Loucy (cell line): ENCODE results near the gene CAMK2D.

Experiments
- H2AFZ ChIP-seq: fragments of 200-600 bp; sonication (generic); 2 replicates; pipeline ENCODE4 v1.6.0; 2016; ENCODE audit warnings: antibody characterized with exemption, mild to moderate bottlenecking, low read length, moderate library complexity
- H3F3A ChIP-seq: fragments of 200-600 bp; 2 replicates; pipeline ENCODE4 v1.6.0; 2016; ENCODE audit warnings: antibody characterized with exemption, low read depth, mild to moderate bottlenecking
- H3K27me3 ChIP-seq: fragments of 200-600 bp; sonication (generic); 2 replicates; pipeline ENCODE4 v1.6.1; 2014; ENCODE audit warnings: low read length, mild to moderate bottlenecking; ENCODE audit not compliant: insufficient read depth, poor library complexity, severe bottlenecking
- H3K36me3 ChIP-seq: fragments of 200-600 bp; sonication (generic); 2 replicates; pipeline ENCODE4 v1.6.1; 2016; ENCODE audit warnings: low read length; ENCODE audit not compliant: insufficient read depth
- H3K4me1 ChIP-seq: fragments of 200-600 bp; sonication (generic); 2 replicates; pipeline ENCODE4 v1.5.1; 2014; ENCODE audit warnings: low read length, mild to moderate bottlenecking; ENCODE audit not compliant: insufficient read depth, poor library complexity, severe bottlenecking
- H3K4me2 ChIP-seq: fragments of 200-600 bp; sonication (generic); 2 replicates; pipeline ENCODE4 v1.6.0; 2014; ENCODE audit warnings: antibody characterized with exemption, low read length, low read depth, mild to moderate bottlenecking; ENCODE audit not compliant: poor library complexity, severe bottlenecking
- H3K4me3 ChIP-seq: fragments of 200-600 bp; sonication (generic); 2 replicates; pipeline ENCODE4 v1.5.1; 2014; ENCODE audit warnings: low read length, mild to moderate bottlenecking, mixed read lengths; ENCODE audit not compliant: poor library complexity, severe bottlenecking
- H3K79me2 ChIP-seq: fragments of 200-600 bp; sonication (generic); 2 replicates; pipeline ENCODE4 v1.6.1; 2014; ENCODE audit warnings: low read length; ENCODE audit not compliant: insufficient read depth
- H3K9ac ChIP-seq: fragments of 200-600 bp; sonication (generic); 2 replicates; pipeline ENCODE4 v1.6.0; 2014; ENCODE audit warnings: mild to moderate bottlenecking, low read depth, low read length, moderate library complexity; ENCODE audit not compliant: poor library complexity, severe bottlenecking
- H3K9me2 ChIP-seq: fragments of 200-600 bp; sonication (generic); replicated peaks from 2 replicates; pipeline ENCODE4 v1.6.1; 2016; ENCODE audit warnings: low read depth, low read length, mixed read lengths
- H3K9me3 ChIP-seq: fragments of 200-600 bp; sonication (generic); 2 replicates; pipeline ENCODE4 v1.6.1; 2014; ENCODE audit warnings: mild to moderate bottlenecking, antibody characterized with exemption, low read length, low read depth; ENCODE audit not compliant: insufficient read depth
- H4K20me1 ChIP-seq: fragments of 200-600 bp; sonication (generic); 2 replicates; pipeline ENCODE4 v1.6.0; 2014; ENCODE audit warnings: antibody characterized with exemption, low read length, mild to moderate bottlenecking; ENCODE audit not compliant: insufficient read depth, poor library complexity, severe bottlenecking
- EZH2phosphoT487 ChIP-seq: fragments of 200-600 bp; IDR thresholded peaks from 2 replicates; pipeline ENCODE4 v1.6.1; 2018; ENCODE audit warnings: antibody characterized with exemption, mild to moderate bottlenecking, moderate library complexity, borderline replicate concordance
- TF ChIP-seq, protein P1 (sequence below): fragments of 200-600 bp; sonication (generic); conservative IDR thresholded peaks from 2 replicates; pipeline ENCODE4 v1.5.1; 2014; ENCODE audit warnings: mild to moderate bottlenecking, antibody characterized with exemption, low read length

The CAMK2D gene

DNA sequence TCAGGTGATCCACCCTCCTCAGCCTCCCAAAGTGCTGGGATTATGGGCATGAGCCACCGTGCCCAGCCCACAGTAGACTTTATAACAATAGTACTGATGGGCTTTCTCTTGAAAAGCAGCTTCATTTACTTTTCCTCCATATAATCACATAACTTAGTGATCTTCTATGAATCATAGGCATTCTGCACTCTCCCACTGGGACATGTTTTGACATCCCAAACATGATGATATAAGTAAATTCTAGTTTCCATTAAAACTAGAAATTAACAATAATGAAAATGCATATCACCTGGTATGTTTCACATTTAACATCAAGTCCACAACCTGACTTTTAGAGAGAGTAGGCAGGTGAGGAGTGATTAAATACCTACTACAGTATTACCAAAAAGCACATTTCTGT lies 96.5 kb downstream of the CAMK2D start:
- no peak overlapping the region for H3K9ac ChIP-seq
- peaks cover 2% of the 10 kb centered on the region for H3K4me1 ChIP-seq
- TF ChIP-seq EZH2phosphoT487 = no peak
- TF ChIP-seq, protein P1, sequence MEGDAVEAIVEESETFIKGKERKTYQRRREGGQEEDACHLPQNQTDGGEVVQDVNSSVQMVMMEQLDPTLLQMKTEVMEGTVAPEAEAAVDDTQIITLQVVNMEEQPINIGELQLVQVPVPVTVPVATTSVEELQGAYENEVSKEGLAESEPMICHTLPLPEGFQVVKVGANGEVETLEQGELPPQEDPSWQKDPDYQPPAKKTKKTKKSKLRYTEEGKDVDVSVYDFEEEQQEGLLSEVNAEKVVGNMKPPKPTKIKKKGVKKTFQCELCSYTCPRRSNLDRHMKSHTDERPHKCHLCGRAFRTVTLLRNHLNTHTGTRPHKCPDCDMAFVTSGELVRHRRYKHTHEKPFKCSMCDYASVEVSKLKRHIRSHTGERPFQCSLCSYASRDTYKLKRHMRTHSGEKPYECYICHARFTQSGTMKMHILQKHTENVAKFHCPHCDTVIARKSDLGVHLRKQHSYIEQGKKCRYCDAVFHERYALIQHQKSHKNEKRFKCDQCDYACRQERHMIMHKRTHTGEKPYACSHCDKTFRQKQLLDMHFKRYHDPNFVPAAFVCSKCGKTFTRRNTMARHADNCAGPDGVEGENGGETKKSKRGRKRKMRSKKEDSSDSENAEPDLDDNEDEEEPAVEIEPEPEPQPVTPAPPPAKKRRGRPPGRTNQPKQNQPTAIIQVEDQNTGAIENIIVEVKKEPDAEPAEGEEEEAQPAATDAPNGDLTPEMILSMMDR = no peak
- no peaks in the 10 kb centered on the region for H4K20me1 ChIP-seq
- H3K79me2 ChIP-seq = no peaks in the 10 kb centered on the region
- H2AFZ ChIP-seq = no peak overlapping the region
- H3K9me2 ChIP-seq = no peaks in the 10 kb centered on the region
- no peaks in the 10 kb centered on the region for H3K9me3 ChIP-seq
- H3K4me2 ChIP-seq = no peak overlapping the region
- H3K27me3 ChIP-seq = no peaks in the 10 kb centered on the region
- H3F3A ChIP-seq = no peaks in the 10 kb centered on the region
- H3K4me3 ChIP-seq = no peak overlapping the region
- H3K36me3 ChIP-seq = peaks cover 6% of the 10 kb centered on the region; the same call in 1 of the 2 replicates

DNA sequence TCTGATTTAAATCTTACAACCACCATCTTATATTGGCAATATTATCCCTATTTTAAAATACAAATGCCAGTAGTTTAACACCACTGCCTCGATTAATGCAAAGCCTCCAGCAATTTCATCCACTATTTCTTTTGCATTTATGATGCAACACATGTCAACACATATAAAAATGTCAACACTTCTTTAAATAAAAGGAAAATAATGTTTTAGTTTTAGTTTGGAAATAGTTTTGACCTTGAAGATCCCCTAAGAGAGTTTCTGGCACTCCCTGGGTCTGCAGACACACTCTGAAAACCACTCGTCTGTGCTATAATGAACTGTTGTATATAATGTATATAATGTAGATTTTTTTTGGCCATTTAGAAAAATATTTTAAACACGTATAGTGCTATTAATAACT lies 99.0 kb downstream of the CAMK2D start:
- H3K9me2 ChIP-seq = no peaks in the 10 kb centered on the region
- no peaks in the 10 kb centered on the region for H3K27me3 ChIP-seq
- no peaks in the 10 kb centered on the region for H3K9me3 ChIP-seq
- H3K36me3 ChIP-seq = peaks cover 6% of the 10 kb centered on the region; the same call in 1 of the 2 replicates
- no peak overlapping the region for H3K9ac ChIP-seq
- no peaks in the 10 kb centered on the region for H4K20me1 ChIP-seq
- H2AFZ ChIP-seq = no peak overlapping the region
- H3F3A ChIP-seq = no peaks in the 10 kb centered on the region
- peaks cover 12% of the 10 kb centered on the region for H3K4me1 ChIP-seq
- H3K4me2 ChIP-seq = no peak overlapping the region
- no peak for TF ChIP-seq EZH2phosphoT487
- TF ChIP-seq, protein P1 = no peak
- no peaks in the 10 kb centered on the region for H3K79me2 ChIP-seq
- no peak overlapping the region for H3K4me3 ChIP-seq

DNA sequence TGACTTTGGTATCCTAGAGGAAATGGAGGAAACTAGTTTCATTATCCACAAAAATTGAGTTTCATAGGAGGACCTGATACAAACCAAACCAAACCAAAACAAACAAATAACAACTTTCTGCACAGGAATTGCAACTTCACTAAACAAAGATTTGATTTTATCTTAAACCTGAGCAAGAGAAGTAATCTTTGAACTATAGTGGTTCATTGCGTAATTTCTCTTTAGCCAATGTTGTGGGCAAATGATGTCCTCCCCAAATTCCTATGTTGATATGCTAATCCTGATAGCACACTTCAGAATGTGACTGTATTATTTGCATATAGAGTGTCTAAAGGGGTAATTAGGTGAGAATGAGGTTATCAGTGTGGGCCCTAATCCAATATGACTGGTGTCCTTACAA lies 102.4 kb downstream of the CAMK2D start:
- Histone ChIP-seq H3K4me3 (no peak overlapping the region), H2AFZ (no peak overlapping the region), H3K9ac (no peak overlapping the region), H3K79me2 (no peaks in the 10 kb centered on the region), H4K20me1 (no peaks in the 10 kb centered on the region), H3K9me3 (no peaks in the 10 kb centered on the region), H3K27me3 (no peaks in the 10 kb centered on the region), H3K4me1 (peaks cover 11% of the 10 kb centered on the region), H3K36me3 (peaks cover 6% of the 10 kb centered on the region; the same call in 1 of the 2 replicates), H3K4me2 (no peak overlapping the region), H3K9me2 (no peaks in the 10 kb centered on the region), H3F3A (no peaks in the 10 kb centered on the region)
- TF ChIP-seq, protein P1 = no peak
- TF ChIP-seq EZH2phosphoT487 = no peak
